Heart right ventricle (tissue), 16 donors: Measurements from ENCODE around the gene TMEM151A. TPM values are rescaled to one million over a fixed set of nuclear protein-coding genes. Genes with fewer than 3 reads are reported as not detected.
"Not testable (repeated sequence)": the region's sequence is repeated elsewhere in the genome, so short reads cannot be mapped to it uniquely, and the experiment has no call there.

Source experiments
- ATAC-seq, 8 donors: fragments of 200-7000 bp; cut with Tn5 transposase; one replicate each; pipeline ENCODE4 v1.9.1; 2020; ENCODE audit warnings: mild to moderate bottlenecking in 8 of 8, moderate library complexity in 8 of 8, moderate number of reproducible peaks in 1 of 8
- DNase-seq, 2 donors: peaks; one replicate each; pipeline ENCODE4 v3.0.0-alpha.2; 2020
- H3K27ac ChIP-seq, 10 donors: fragments of 200-600 bp; sonication (generic) in 2 of 10; one replicate each; pipeline versions ENCODE4 v1.5.0 to v1.8.0; 2020 to 2022; ENCODE audit warnings: mild to moderate bottlenecking in 3 of 10
- H3K27me3 ChIP-seq, 7 donors: fragments of 200-600 bp; one replicate each; pipeline ENCODE4 v1.8.0; 2021 to 2022; ENCODE audit warnings: mild to moderate bottlenecking in 2 of 7
- H3K36me3 ChIP-seq, 9 donors: fragments of 200-600 bp; sonication (generic) in 1 of 9; one replicate each; pipeline versions ENCODE4 v1.5.0 to v1.8.0; 2020 to 2022; ENCODE audit warnings: mild to moderate bottlenecking in 2 of 9
- H3K4me1 ChIP-seq, 9 donors: fragments of 200-600 bp; sonication (generic) in 1 of 9; one replicate each; pipeline versions ENCODE4 v1.5.0 to v1.8.0; 2020 to 2022; ENCODE audit warnings: mild to moderate bottlenecking in 4 of 9
- H3K4me3 ChIP-seq, 10 donors: fragments of 200-600 bp; sonication (generic) in 2 of 10; one replicate each; pipeline versions ENCODE4 v1.5.0 to v1.8.0; 2020 to 2022; ENCODE audit warnings: mild to moderate bottlenecking in 7 of 10, moderate library complexity in 2 of 10
- H3K9me3 ChIP-seq, 11 donors: fragments of 200-600 bp in 10 of 11; sonication (generic) in 2 of 11; one replicate each; pipeline versions ENCODE4 v1.5.0 to v1.8.0; 2013 to 2022; ENCODE audit warnings: mild to moderate bottlenecking in 2 of 11, control low read depth in 1 of 11, moderate library complexity in 1 of 11
- CTCF ChIP-seq, 9 donors: fragments of 200-600 bp; sonication (generic) in 2 of 9; IDR thresholded peaks; one replicate each; pipeline versions ENCODE4 v1.5.0 to v1.8.0; 2021 to 2022; ENCODE audit warnings: antibody characterized with exemption in 9 of 9, mild to moderate bottlenecking in 5 of 9, moderate library complexity in 1 of 9
- WGBS, 2 donors: extraction: QIAGEN DNeasy Blood & Tissue Kit; methylation state at CpG; one replicate each; pipeline ENCODE4 v1.1.7; 2013; ENCODE audit warnings: inconsistent platforms in 1 of 2; 5-methylcytosine and 5-hydroxymethylcytosine counted together
- intact Hi-C, 10 donors: fragments of 100-400 bp; cut with DNase I; formaldehyde crosslinking; loops; one replicate each; pipeline versions ENCODE4 v1.11.1 to v1.14.2; 2022
- polyA plus RNA-seq, 2 donors: library from polyadenylated mRNA; stranded (reverse); fragments of 200-250 nt; gene quantifications; one replicate each; pipeline ENCODE4 v1.2.3, GENCODE V29; 2013
- total RNA-seq, 10 donors: library from RNA; stranded (reverse); fragmentation: NEBNext Ultra II Directional in 3 of 10; extraction: Animal tissue kit (Norgen Biotek cat#: 25700) in 3 of 10; gene quantifications; one replicate each; pipeline versions ENCODE4 v1.2.1 to v1.2.4, GENCODE V29; 2021 to 2023
- donor health status: Arrhythmogenic right ventricular cardiomyopathy.
- donor health status: ischemic (EF 13 %, LVEDD 7.1; RV severe dilation, severe dysfunction).
- donor health status: healthy with polysubstance abuse.
- donor health status: DM: no; HTN: yes; CAD: no.
- donor health status: DM: no; HTN: no; CAD: no.
- donor health status: ischemic (EF 25% LVEDD 6.9; RV normal size, moderate dysfunction).
- donor health status: ischemic (EF 25% LVEDD 5.7; RV mildly dilated, moderate dysfunction).
- donor health status: healthy.
- donor health status: DM: yes; HTN: yes; CAD: no.
- donor health status: Ischemic cardiomyopathy.
- donor health status: ischemic (EF 35%, LVEDD 5.7; RV mildly dilated, moderate dysfunction).
- donor health status: nonischemic (EF 11% LVEDD 7.7; RV severe dilation, severe dysfunction).
- donor health status: DM: yes; HTN: yes; CAD: no.
- donor health status: PGD.
- donor health status: ischemic (EF 29% LVEDD 5.4; RV normal size, mild dysfunction).
- donor health status: nonischemic (EF 23%, LVEDD 6.1; RV moderate dilation, normal function).

TMEM151A gene
- total and polyA plus RNA-seq, 12 donors = 0.10 to 0.24 (median 0.19) TPM; not detected in 7

- Histone ChIP-seq H3K27me3 (no peaks in the 10 kb centered on the region), H3K9me3 (no peaks in the 10 kb centered on the region), H3K4me1 (no peaks in the 10 kb centered on the region), H3K36me3 (no peaks in the 10 kb centered on the region), H3K27ac (no peak overlapping the region), H3K4me3 (no peak overlapping the region)
- no peak for TF ChIP-seq CTCF (IDR thresholded peaks at IDR 0.05)
- intact Hi-C loops = loop anchor here in 1 of 10 donors (10.0 kb wide), 1 partner anchor 82 kb away; no protein-coding TSS in a partner anchor
- ATAC-seq = no peak
- DNase-seq = no peak
- 85 to 88% methylated on average over 12 of the region's 12 CpGs for WGBS, 2 donors
These were observed 11.0 kb downstream of the TMEM151A start for GRCh38 chr11:66302656-66303055.

- intact Hi-C loops = loop anchor here in 3 of 10 donors (2.0 to 10.0 kb wide), 3 partner anchors 23 to 75 kb away; no protein-coding TSS in a partner anchor
- H3K4me1 ChIP-seq = peaks cover 0 to 22% (median 14%) of the 10 kb centered on the region in 9 donors
- H3K36me3 ChIP-seq = no peaks in the 10 kb centered on the region
- WGBS, 2 donors = 42 to 49% methylated on average over 3 of the region's 3 CpGs
- H3K4me3 ChIP-seq = no peak overlapping the region
- H3K27me3 ChIP-seq = no peaks in the 10 kb centered on the region
- ATAC-seq = no peak
- no peak overlapping the region for H3K27ac ChIP-seq
- no peaks in the 10 kb centered on the region for H3K9me3 ChIP-seq
- DNase-seq = no peak
- no peak for TF ChIP-seq CTCF (IDR thresholded peaks at IDR 0.05)
These were observed 17.8 kb downstream of the TMEM151A start for GRCh38 chr11:66309475-66309874.

- intact Hi-C loops = loop anchor here in 8 of 10 donors (2.0 to 10.0 kb wide), 4 partner anchors 37 to 78 kb away; partner anchors contain the start of genes B4GAT1 (in 2 of the 8) and BRMS1 (in 2 of the 8)
- DNase-seq (no peak), ATAC-seq (no peak)
- H3K27me3 ChIP-seq = no peaks in the 10 kb centered on the region
- H3K9me3 ChIP-seq = no peaks in the 10 kb centered on the region
- TF ChIP-seq CTCF (IDR thresholded peaks at IDR 0.05) = no peak
- H3K36me3 ChIP-seq = no peaks in the 10 kb centered on the region
- peaks cover 0 to 23% (median 14%) of the 10 kb centered on the region in 9 donors for H3K4me1 ChIP-seq
- no peak overlapping the region for H3K27ac ChIP-seq
- WGBS, 2 donors = 77 to 82% methylated on average over 8 of the region's 8 CpGs
- H3K4me3 ChIP-seq = no peak overlapping the region
These were observed 18.6 kb downstream of the TMEM151A start for GRCh38 chr11:66310324-66310723.

- intact Hi-C loops = loop anchor here in 8 of 10 donors (1.0 to 10.0 kb wide), 5 partner anchors 17 to 78 kb away; partner anchors contain the start of genes B4GAT1 (in 2 of the 8) and BRMS1 (in 2 of the 8)
- not testable (repeated sequence) for H3K4me3 ChIP-seq, DNase-seq, H3K27me3 ChIP-seq, H3K36me3 ChIP-seq, ATAC-seq, H3K9me3 ChIP-seq
- peak overlapping the region in 3 of 10 donors; percentile 90 to 94 (median 93) for H3K27ac ChIP-seq
- H3K4me1 ChIP-seq = peaks cover 0 to 28% (median 14%) of the 10 kb centered on the region in 9 donors
- WGBS, 2 donors = 77 to 79% methylated on average over 18 of the region's 18 CpGs
These were observed 19.2 kb downstream of the TMEM151A start for GRCh38 chr11:66310803-66311440.
